ENCODE measurements around the gene CAPN3.

GRCh38 chr15:42356851-42357250, 2.5 kb upstream of the CAPN3 start:
- TF ChIP-seq EZH2 (IDR thresholded peaks at IDR 0.05; ENCODE audit: insufficient read depth, poor library complexity, severe bottlenecking) (no peak), EZH2phosphoT487 (IDR thresholded peaks at IDR 0.05; ENCODE audit: insufficient read depth, low read depth) (no peak)

Data from GM23248 (cell line).